GM21786 (cell line): ENCODE results near the gene UBE2D3.
A peak's percentile ranks its signal among the peaks of the same experiment; 100 is the strongest.
"Not testable (repeated sequence)": the region's sequence is repeated elsewhere in the genome, so short reads cannot be mapped to it uniquely, and the experiment has no call there.

Experiments used
- ATAC-seq: cut with Tn5 transposase; IDR thresholded peaks from one replicate; pipeline ENCODE4 v1.9.1; 2021; ENCODE audit not compliant: unreplicated experiment

UBE2D3 gene

DNA sequence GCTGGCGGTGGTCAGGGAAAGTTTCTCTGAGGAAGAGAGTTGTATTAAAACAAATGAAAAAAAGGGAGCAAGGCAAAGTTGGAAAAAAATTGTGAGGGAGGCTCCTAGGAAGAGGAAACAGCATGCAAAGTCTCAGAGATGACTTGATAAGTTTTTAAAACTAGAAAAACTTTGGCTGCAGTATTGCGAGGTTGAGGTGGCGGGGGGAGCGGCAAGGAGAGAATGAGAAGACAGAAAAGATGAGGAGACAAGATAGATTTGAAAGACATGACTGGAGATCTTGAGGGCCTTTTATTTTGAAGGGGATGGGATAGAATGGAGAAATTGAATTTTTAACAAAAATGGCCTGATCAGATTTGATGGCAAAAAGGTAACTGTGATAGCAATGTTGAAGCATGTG lies 4.8 kb upstream of the UBE2D3 start:
- ATAC-seq: no peak

GRCh38 chr4:102829803-102830202 lies 2.5 kb upstream of the UBE2D3 start:
- ATAC-seq: no peak

DNA sequence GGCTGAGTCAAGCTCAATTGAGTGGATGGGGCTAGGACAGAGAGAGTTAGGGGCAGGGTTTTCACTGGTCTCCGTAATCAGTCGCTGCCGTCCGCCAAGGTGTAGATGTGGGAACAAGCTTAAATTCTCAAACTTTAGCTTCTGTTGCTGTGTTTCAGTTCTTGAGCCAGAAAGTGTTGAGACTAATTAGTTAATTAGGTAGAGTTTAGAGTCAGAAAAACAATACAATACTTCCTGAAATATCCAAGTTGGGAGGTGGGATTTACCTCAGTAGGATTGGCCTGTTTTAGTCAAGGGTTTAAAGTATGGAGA lies 1.1 kb upstream of the UBE2D3 start:
- ATAC-seq: no peak

- ATAC-seq: peak; percentile 82
Observed at GRCh38 chr4:102827674-102828496, 534 bp upstream of the UBE2D3 start.

- ATAC-seq: no peak
Observed at GRCh38 chr4:102826105-102826889, 1.1 kb downstream of the UBE2D3 start.

DNA sequence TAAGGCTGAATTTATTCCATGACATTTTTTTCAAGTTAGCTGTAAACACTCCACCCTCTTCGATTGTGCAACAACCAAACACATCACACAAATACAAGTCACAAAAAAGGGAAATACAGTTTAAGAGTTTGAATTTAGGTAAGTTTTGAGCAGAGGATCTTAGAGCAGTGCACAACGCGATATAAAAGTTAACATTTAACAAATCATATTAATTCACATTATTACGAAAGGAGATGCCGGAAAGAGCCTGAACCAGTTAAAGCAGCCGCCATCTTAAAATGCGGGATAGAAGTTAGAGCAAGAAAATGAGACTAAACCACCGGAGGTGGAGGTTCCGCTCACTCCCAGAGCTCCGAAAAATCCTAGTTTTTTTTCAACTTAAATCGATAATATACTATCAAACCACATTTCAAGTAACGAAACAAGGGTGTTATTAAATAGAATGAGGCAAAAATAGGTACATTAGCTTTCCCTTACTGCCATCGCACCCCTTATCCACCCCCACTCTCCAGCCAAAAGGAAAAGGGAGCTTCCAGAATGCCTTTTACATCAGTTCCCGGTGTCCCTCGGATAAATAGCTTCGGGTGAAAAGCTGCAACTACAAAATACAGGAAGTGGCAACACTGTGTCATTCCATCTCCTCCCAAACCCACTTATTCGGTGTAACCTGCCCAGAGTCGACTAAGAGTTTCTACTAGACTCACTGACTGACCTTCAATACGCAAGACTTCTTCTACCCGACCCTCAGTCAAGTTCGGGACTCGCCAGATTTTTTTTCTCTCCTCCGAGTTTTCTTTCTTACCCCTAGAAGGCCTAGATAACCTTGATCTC lies 1.9 kb downstream of the UBE2D3 start:
- no peak for ATAC-seq

DNA sequence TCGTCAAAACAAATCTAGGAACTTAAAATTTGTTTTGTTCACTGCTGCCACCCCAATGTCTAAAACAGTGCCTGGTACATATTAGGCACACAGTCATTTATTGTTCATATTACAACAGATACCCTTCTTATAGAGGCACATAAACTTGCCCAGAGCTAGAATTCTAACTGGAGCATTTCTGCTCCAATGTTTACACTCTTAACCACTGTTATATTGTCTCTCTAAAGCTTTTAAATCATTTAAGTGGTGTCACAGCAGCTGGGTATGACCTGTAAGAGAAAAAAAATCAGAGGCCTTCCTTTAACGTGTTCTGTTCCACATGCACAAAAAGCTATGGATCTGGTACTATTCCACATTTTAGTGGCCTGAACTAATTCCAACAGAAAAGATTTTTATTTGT lies 3.0 kb downstream of the UBE2D3 start:
- ATAC-seq: no peak

GRCh38 chr4:102823897-102824296 lies 3.5 kb downstream of the UBE2D3 start:
- no peak for ATAC-seq

- no peak for ATAC-seq
Observed at GRCh38 chr4:102823464-102823863, 3.9 kb downstream of the UBE2D3 start.

DNA sequence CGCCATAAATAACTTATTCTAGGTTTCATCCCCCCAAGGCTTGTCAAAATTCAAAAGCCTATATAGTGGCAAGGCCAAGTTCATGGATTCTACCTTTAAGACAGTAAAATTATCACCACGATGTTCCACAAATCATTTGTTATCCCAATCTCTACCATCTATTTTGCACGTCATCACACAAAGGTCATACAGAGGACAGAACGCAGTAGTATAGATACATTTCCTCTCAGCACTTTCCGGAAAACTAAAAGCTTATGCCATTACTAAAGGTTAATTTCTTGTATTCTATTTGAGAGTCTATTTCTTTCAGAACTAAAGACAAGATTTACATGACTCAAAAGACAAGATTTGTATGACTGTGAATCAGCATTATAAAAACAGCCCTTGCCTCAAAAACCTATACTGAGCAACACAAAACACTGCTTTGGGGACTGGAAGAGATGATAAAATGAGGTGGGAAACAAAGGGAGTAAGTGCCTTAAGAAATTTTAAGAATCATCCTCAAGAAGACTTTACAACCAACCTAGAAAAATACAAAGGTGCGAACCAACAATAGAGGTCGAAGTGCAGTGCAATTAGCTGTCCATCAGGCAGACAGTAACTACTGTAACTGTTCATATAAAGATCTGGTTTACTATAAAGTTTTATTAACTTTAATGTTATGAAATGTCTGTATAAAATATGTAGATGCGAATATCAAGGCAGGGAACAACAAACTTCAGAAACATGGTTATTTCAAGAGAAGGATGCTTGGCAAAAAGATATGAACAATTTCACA lies 7.6 kb downstream of the UBE2D3 start:
- no peak for ATAC-seq

DNA sequence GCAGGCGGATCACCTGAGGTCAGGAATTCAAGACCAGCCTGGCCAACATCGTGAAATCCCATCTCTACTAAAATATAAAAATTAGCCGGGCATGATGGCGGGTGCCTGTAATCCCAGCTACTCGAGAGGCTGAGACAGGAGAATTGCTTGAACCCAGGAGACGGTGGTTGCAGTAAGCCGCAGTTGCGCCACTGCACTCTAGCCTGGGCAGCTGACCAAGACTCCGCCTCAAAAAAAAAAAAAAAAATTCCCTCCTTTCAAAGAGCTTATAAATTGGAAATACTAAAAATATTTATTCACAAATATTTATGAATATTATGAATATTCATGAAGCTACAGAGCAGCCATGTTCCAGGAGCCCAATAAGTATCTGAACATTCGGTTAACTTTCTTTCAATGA lies 8.3 kb downstream of the UBE2D3 start:
- not testable (repeated sequence) for ATAC-seq

GRCh38 chr4:102817613-102818268 lies 9.6 kb downstream of the UBE2D3 start:
- ATAC-seq: no peak

DNA sequence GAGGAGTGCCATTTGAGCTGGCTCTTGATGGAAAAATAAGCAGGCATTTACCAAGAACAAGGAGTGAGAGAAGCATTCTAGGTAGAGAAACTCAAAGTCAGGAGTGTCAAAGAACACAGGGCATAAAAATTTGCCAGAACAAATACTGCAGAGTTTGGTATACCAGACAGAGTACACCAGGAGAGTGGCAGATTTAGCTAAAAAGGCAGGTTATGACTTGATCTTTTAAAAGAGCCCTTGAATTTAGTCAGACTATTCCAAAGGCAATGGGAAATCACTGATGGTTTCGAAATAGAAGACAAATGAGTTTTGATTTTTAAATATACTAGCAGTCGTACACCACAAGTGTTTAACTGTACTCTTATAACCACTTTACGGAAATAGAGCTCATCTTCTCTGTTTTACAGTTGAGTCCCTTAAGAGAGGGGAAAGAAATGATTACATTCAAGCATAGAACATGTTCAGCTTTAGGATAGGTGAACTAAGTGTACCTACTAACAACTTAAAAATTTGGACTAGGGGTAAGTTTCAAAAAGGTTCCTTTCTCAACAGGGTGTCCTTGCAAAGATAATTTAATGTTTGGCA lies 10.2 kb downstream of the UBE2D3 start:
- ATAC-seq: no peak

GRCh38 chr4:102815981-102816380 lies 11.4 kb downstream of the UBE2D3 start:
- ATAC-seq: no peak

DNA sequence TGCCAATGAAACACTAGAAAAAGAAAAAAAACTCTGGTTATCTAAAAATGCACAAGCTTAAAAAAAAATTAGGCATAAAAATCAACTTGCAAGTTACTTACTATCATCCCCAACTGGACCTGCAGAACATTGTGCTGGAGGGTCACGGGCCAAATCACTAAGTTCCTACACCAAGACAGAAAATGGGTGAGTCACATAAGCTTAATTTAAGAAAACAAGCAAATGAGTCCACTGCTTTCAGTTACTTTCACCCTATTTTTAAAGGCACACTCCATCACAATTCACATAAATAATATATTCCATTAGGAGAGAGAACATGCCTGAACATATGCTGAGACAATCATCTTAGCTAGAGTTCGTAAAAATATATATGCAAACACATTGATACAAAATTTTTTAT lies 17.7 kb downstream of the UBE2D3 start:
- ATAC-seq: no peak

GRCh38 chr4:102809190-102809589 lies 18.2 kb downstream of the UBE2D3 start:
- ATAC-seq: peak; percentile 73

GRCh38 chr4:102808009-102808408 lies 19.3 kb downstream of the UBE2D3 start:
- ATAC-seq: no peak

- peak; percentile 56 for ATAC-seq
Observed at GRCh38 chr4:102807345-102807744, 20.0 kb downstream of the UBE2D3 start.

DNA sequence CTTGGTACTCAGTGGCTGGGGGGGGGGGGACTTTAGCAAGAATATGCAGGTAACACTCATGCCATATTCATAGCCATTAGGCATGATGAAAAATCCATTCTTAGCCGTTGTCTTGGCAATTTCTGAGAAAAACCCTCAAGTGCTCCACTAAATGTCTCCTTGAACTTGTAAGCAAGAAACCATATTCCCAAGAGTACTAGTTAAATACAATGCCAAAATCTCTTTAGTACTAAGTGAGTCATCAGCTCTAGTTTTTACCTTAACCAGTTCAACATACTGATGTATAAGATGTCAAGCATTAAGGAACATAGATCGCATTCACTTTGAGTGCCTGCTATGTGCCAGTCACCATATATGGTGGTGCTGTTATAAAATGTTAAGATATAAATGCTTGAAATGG lies 27.5 kb downstream of the UBE2D3 start:
- ATAC-seq: no peak

DNA sequence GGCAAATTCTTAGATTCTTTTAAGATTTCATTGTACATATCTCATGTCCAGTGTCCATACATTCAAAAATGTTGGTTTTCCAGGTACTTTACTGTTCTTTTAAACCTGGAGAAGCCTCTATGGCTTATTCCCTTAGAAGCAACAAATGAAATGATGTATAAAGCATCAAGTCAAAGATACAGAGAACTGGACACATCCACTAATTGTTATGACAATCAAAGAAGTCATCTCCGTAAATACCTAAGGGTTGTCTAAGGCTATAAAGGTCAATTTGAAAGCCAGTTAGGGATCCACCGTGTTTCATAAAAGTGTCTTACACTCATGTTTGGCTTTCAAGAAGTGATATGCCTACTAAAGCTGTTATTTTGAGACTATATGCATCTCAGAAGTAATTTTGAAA lies 32.4 kb downstream of the UBE2D3 start:
- ATAC-seq: no peak
